Thymus (tissue), 11 donors: ENCODE results near the gene TYMS. TPM values are rescaled to one million over a fixed set of nuclear protein-coding genes. Genes with fewer than 3 reads are reported as not detected.

ENCODE experiments used
- DNase-seq, 9 donors: peaks; one replicate each; pipeline ENCODE4 v3.0.0-alpha.2; 2013; ENCODE audit warnings: low spot score in 9 of 9, low read depth in 6 of 9, missing footprints in 1 of 9
- H3K27ac ChIP-seq, 2 donors: one replicate each; pipeline ENCODE4 v1.5.1; 2013; ENCODE audit warnings: control low read depth in 1 of 2, low read depth in 1 of 2, low read length in 1 of 2, mild to moderate bottlenecking in 1 of 2, moderate library complexity in 1 of 2
- H3K27me3 ChIP-seq, 2 donors: one replicate each; pipeline ENCODE4 v1.5.1; 2013; ENCODE audit warnings: low read length in 1 of 2; ENCODE audit not compliant: control insufficient read depth in 2 of 2, insufficient read depth in 1 of 2
- H3K36me3 ChIP-seq, 2 donors: one replicate each; pipeline ENCODE4 v1.5.1; 2013; ENCODE audit warnings: low read length in 1 of 2, mild to moderate bottlenecking in 1 of 2, moderate library complexity in 1 of 2; ENCODE audit not compliant: control insufficient read depth in 2 of 2, insufficient read depth in 2 of 2
- H3K4me1 ChIP-seq, 2 donors: one replicate each; pipeline ENCODE4 v1.5.1; 2013; ENCODE audit warnings: low read length in 2 of 2; ENCODE audit not compliant: control insufficient read depth in 2 of 2, insufficient read depth in 2 of 2
- H3K4me3 ChIP-seq, 2 donors: one replicate each; pipeline ENCODE4 v1.5.1; 2013; ENCODE audit warnings: low read length in 2 of 2, control low read depth in 1 of 2, mild to moderate bottlenecking in 1 of 2
- H3K9me3 ChIP-seq, 2 donors: one replicate each; pipeline ENCODE4 v1.5.1; 2013; ENCODE audit warnings: low read length in 1 of 2, mild to moderate bottlenecking in 1 of 2; ENCODE audit not compliant: control insufficient read depth in 2 of 2, insufficient read depth in 1 of 2
- WGBS: extraction: QIAGEN DNeasy Blood & Tissue Kit; methylation state at CpG from one replicate; pipeline ENCODE4 v1.1.7; 2013; 5-methylcytosine and 5-hydroxymethylcytosine counted together
- polyA plus RNA-seq: library from polyadenylated mRNA; stranded (reverse); fragments of 200-250 nt; gene quantifications from one replicate; pipeline ENCODE4 v1.2.3, GENCODE V29; 2013
- total RNA-seq: library from RNA; stranded (reverse); fragments of 120-200 nt; gene quantifications from one replicate; pipeline ENCODE4 v1.2.4, GENCODE V29; 2013
- donor health status: healthy.

The TYMS gene
- total and polyA plus RNA-seq, 2 donors, result 17.8 to 55.7 TPM

GRCh38 chr18:715626-716025 is 58.2 kb downstream of the TYMS start:
- no peaks in the 10 kb centered on the region for H3K36me3 ChIP-seq
- DNase-seq, result no peak
- peaks cover 5 to 10% of the 10 kb centered on the region in 2 donors for H3K4me1 ChIP-seq
- H3K9me3 ChIP-seq, result peaks cover 1 to 7% of the 10 kb centered on the region in 2 donors
- WGBS, result 86% methylated on average over 1 of the region's 1 CpG
- H3K4me3 ChIP-seq, result no peak overlapping the region
- peaks cover 0 to 3% of the 10 kb centered on the region in 2 donors for H3K27me3 ChIP-seq
- H3K27ac ChIP-seq, result no peak overlapping the region

DNA sequence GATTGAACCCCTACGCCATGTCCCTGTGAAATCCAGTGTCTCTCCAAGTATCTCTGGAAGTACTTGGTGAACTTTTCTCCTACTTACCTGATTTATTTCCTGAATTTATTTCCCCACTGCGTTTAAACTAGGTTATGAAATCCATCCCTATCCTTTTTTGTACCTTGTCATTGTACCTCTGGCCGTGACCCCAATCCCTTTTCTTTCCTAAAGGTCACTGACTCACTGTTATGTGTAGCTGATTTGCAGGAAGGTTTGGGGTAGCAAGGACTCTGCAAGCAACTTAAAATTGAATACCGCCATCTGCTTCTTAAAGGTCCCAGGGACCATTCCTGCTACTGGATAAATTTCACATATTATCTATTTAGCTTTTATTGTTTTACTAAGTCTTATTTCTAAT is 59.5 kb downstream of the TYMS start:
- Histone ChIP-seq H3K36me3 (no peaks in the 10 kb centered on the region), H3K4me1 (peaks cover 0 to 3% of the 10 kb centered on the region in 2 donors), H3K27ac (no peak overlapping the region), H3K27me3 (peaks cover 0 to 3% of the 10 kb centered on the region in 2 donors), H3K9me3 (peaks cover 1 to 7% of the 10 kb centered on the region in 2 donors), H3K4me3 (no peak overlapping the region)
- 94% methylated on average over 4 of the region's 4 CpGs for WGBS
- no peak for DNase-seq

Other genes starting within 250 kb of the TYMS start
- gene COLEC12, start 157.0 kb upstream of the TYMS start, total RNA-seq, result 5.6 TPM
- gene COLEC12, start 157.0 kb upstream of the TYMS start, polyA plus RNA-seq, result 6.5 TPM
- not detected for gene CETN1, start 77.3 kb upstream of the TYMS start, total RNA-seq
- not detected for gene CETN1, start 77.3 kb upstream of the TYMS start, polyA plus RNA-seq
- 1.3 TPM for gene CLUL1, start 60.7 kb upstream of the TYMS start, total RNA-seq
- gene CLUL1, start 60.7 kb upstream of the TYMS start, polyA plus RNA-seq, result 1.3 TPM
- 31.0 TPM for gene ENOSF1, start 55.0 kb downstream of the TYMS start, total RNA-seq
- gene ENOSF1, start 55.0 kb downstream of the TYMS start, polyA plus RNA-seq, result 83.1 TPM
- 19.0 TPM for gene YES1, start 154.6 kb downstream of the TYMS start, total RNA-seq
- 18.8 TPM for gene YES1, start 154.6 kb downstream of the TYMS start, polyA plus RNA-seq
- 0.19 TPM for gene ADCYAP1, start 247.2 kb downstream of the TYMS start, total RNA-seq
- gene ADCYAP1, start 247.2 kb downstream of the TYMS start, polyA plus RNA-seq, result 0.68 TPM